MM.1S (cell line): ENCODE data around the gene PTPRG.

Experiments
- DNase-seq: peaks from one replicate; pipeline ENCODE4 v3.0.0-alpha.2; 2015
- H2AFZ ChIP-seq: fragments of 300-600 bp; sonication (generic); 2 replicates; pipeline ENCODE4 v1.6.0; 2016; ENCODE audit warnings: antibody characterized with exemption, low read length
- H3F3A ChIP-seq: fragments of 300-600 bp; sonication (generic); 2 replicates; pipeline ENCODE4 v1.6.1; 2016; ENCODE audit warnings: mild to moderate bottlenecking, antibody characterized with exemption, low read length, moderate library complexity, mixed read lengths; ENCODE audit not compliant: insufficient read depth
- H3K27ac ChIP-seq: fragments of 300-600 bp; sonication (generic); 2 replicates; pipeline ENCODE4 v1.5.1; 2016; ENCODE audit warnings: mild to moderate bottlenecking, low read length
- H3K27me3 ChIP-seq: fragments of 300-600 bp; sonication (generic); replicated peaks from 2 replicates; pipeline ENCODE4 v1.6.0; 2016; ENCODE audit warnings: low read length; ENCODE audit not compliant: insufficient read depth
- H3K36me3 ChIP-seq: fragments of 300-600 bp; sonication (generic); replicated peaks from 2 replicates; pipeline ENCODE4 v1.6.1; 2016; ENCODE audit warnings: mild to moderate bottlenecking, low read length, mixed read lengths; ENCODE audit not compliant: insufficient read depth
- H3K4me1 ChIP-seq: fragments of 300-600 bp; sonication (generic); 2 replicates; pipeline ENCODE4 v1.6.1; 2016; ENCODE audit warnings: low read length, mixed read lengths
- H3K4me2 ChIP-seq: fragments of 300-600 bp; sonication (generic); 2 replicates; pipeline ENCODE4 v1.6.0; 2016; ENCODE audit warnings: low read depth, low read length
- H3K4me3 ChIP-seq: fragments of 300-600 bp; sonication (generic); 2 replicates; pipeline ENCODE4 v1.5.1; 2016; ENCODE audit warnings: low read length, mixed read lengths
- H3K79me2 ChIP-seq: fragments of 300-600 bp; sonication (generic); 2 replicates; pipeline ENCODE4 v1.6.1; 2016; ENCODE audit warnings: mixed run types, low read length, mixed read lengths
- H3K9ac ChIP-seq: fragments of 300-600 bp; sonication (generic); 2 replicates; pipeline ENCODE4 v1.6.1; 2016; ENCODE audit warnings: low read length, mixed read lengths
- H3K9me2 ChIP-seq: fragments of 300-600 bp; sonication (generic); replicated peaks from 2 replicates; pipeline ENCODE4 v1.6.1; 2016; ENCODE audit warnings: mild to moderate bottlenecking, low read length, mixed read lengths; ENCODE audit not compliant: insufficient read depth
- H3K9me3 ChIP-seq: fragments of 300-600 bp; sonication (generic); replicated peaks from 2 replicates; pipeline ENCODE4 v1.6.1; 2016; ENCODE audit warnings: mild to moderate bottlenecking, low read length, mixed read lengths; ENCODE audit not compliant: insufficient read depth
- H4K20me1 ChIP-seq: fragments of 300-600 bp; sonication (generic); 2 replicates; pipeline ENCODE4 v1.6.1; 2016; ENCODE audit warnings: mild to moderate bottlenecking, low read length, moderate library complexity, mixed read lengths; ENCODE audit not compliant: insufficient read depth
- CTCF ChIP-seq: fragments of 300-600 bp; sonication (generic); IDR thresholded peaks from 2 replicates; pipeline ENCODE4 v1.5.1; 2016; ENCODE audit warnings: antibody characterized with exemption, low read length, mixed read lengths
- EZH2 ChIP-seq: fragments of 300-600 bp; sonication (generic); optimal IDR thresholded peaks from 2 replicates; pipeline ENCODE3; 2017; ENCODE audit warnings: low read depth, mild to moderate bottlenecking, antibody characterized with exemption, low read length, mixed read lengths
- EZH2phosphoT487 ChIP-seq: fragments of 300-600 bp; sonication (generic); IDR thresholded peaks from 2 replicates; pipeline ENCODE4 v1.6.1; 2018; ENCODE audit warnings: antibody characterized with exemption, low read length

Gene PTPRG

GRCh38 chr3:61846488-61846887, 285.1 kb downstream of the PTPRG start:
- Histone ChIP-seq H3K27ac (no peak overlapping the region), H3K4me2 (no peak overlapping the region), H3K9me2 (no peaks in the 10 kb centered on the region), H3K27me3 (no peaks in the 10 kb centered on the region), H4K20me1 (no peaks in the 10 kb centered on the region), H3F3A (no peaks in the 10 kb centered on the region), H3K9ac (no peak overlapping the region), H3K4me3 (no peak overlapping the region), H3K4me1 (no peaks in the 10 kb centered on the region), H3K9me3 (no peaks in the 10 kb centered on the region), H3K36me3 (no peaks in the 10 kb centered on the region), H3K79me2 (peaks cover 6% of the 10 kb centered on the region; the same call in 1 of the 2 replicates), H2AFZ (no peak overlapping the region)
- TF ChIP-seq EZH2phosphoT487 (no peak), CTCF (no peak), EZH2 (no peak)
- no peak for DNase-seq

GRCh38 chr3:61847784-61848462, 286.6 kb downstream of the PTPRG start:
- Histone ChIP-seq H3K4me1 (no peaks in the 10 kb centered on the region), H4K20me1 (no peaks in the 10 kb centered on the region), H3K9me3 (no peaks in the 10 kb centered on the region), H3K79me2 (peaks cover 6% of the 10 kb centered on the region; the same call in 1 of the 2 replicates), H2AFZ (no peak overlapping the region), H3K36me3 (no peaks in the 10 kb centered on the region), H3K9ac (no peak overlapping the region), H3F3A (no peaks in the 10 kb centered on the region), H3K4me3 (no peak overlapping the region), H3K9me2 (no peaks in the 10 kb centered on the region), H3K4me2 (no peak overlapping the region), H3K27ac (no peak overlapping the region), H3K27me3 (no peaks in the 10 kb centered on the region)
- TF ChIP-seq CTCF: no peak
- TF ChIP-seq EZH2phosphoT487: no peak
- TF ChIP-seq EZH2: no peak
- no peak for DNase-seq

GRCh38 chr3:61848885-61849284, 287.5 kb downstream of the PTPRG start:
- H3K27ac ChIP-seq: no peak overlapping the region
- no peak overlapping the region for H3K4me2 ChIP-seq
- H3K9ac ChIP-seq: no peak overlapping the region
- TF ChIP-seq EZH2 (no peak), CTCF (no peak), EZH2phosphoT487 (no peak)
- H3K36me3 ChIP-seq: no peaks in the 10 kb centered on the region
- H3K4me3 ChIP-seq: no peak overlapping the region
- no peaks in the 10 kb centered on the region for H3K27me3 ChIP-seq
- H3F3A ChIP-seq: no peaks in the 10 kb centered on the region
- H4K20me1 ChIP-seq: no peaks in the 10 kb centered on the region
- no peak overlapping the region for H2AFZ ChIP-seq
- 0 out of 2 replicates have a peak, but pooled peaks cover 9% of the 10 kb centered on the region for H3K4me1 ChIP-seq
- no peak for DNase-seq
- H3K9me2 ChIP-seq: no peaks in the 10 kb centered on the region
- peaks cover 6% of the 10 kb centered on the region; the same call in 1 of the 2 replicates for H3K79me2 ChIP-seq
- H3K9me3 ChIP-seq: no peaks in the 10 kb centered on the region
